Tibial nerve (tissue), 4 donors: ENCODE results near the gene CAPN8.

Experiments
- EP300 ChIP-seq, 2 donors: sonication (generic); formaldehyde crosslinking; IDR thresholded peaks; one replicate each; pipeline ENCODE4 v1.6.1; 2017; ENCODE audit warnings: antibody characterized with exemption in 2 of 2, mild to moderate bottlenecking in 1 of 2
- POLR2A ChIP-seq, 2 donors: fragments of 450-650 bp; IDR thresholded peaks; one replicate each; pipeline ENCODE4 v1.6.1; 2017; ENCODE audit warnings: antibody characterized with exemption in 2 of 2, mild to moderate bottlenecking in 2 of 2, moderate library complexity in 2 of 2
- TF ChIP-seq, protein P1 (sequence below), 5 experiments: fragments of 200-600 bp in 3 of 5; fragments of 450-650 bp in 2 of 5; sonication (generic) in 3 of 5; IDR thresholded peaks; one replicate each; pipeline ENCODE4 v1.5.1; 2016 to 2019; ENCODE audit warnings: antibody characterized with exemption in 5 of 5, mild to moderate bottlenecking in 3 of 5, moderate library complexity in 2 of 5

DNA sequence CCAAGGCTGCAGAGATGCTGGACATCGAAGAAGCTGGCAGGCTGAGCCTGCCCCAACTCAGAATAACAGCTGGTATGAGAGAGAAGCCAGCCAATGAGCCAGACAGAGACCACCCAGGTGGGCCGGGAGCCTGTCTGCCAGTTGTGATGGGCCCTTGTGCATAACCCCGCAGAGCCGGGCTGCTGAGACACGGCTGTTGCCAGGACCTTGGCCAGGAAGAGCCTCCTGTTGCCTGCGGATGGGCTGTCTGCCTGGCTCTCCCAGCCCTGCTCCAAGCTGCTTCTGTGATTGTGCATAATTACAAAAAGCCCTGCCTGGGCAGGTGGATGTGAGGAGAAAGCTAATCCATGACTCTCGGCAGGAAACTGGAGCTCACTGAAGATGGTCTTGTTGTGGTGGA, 126.5 kb downstream of the CAPN8 start:
- TF ChIP-seq, protein P1, sequence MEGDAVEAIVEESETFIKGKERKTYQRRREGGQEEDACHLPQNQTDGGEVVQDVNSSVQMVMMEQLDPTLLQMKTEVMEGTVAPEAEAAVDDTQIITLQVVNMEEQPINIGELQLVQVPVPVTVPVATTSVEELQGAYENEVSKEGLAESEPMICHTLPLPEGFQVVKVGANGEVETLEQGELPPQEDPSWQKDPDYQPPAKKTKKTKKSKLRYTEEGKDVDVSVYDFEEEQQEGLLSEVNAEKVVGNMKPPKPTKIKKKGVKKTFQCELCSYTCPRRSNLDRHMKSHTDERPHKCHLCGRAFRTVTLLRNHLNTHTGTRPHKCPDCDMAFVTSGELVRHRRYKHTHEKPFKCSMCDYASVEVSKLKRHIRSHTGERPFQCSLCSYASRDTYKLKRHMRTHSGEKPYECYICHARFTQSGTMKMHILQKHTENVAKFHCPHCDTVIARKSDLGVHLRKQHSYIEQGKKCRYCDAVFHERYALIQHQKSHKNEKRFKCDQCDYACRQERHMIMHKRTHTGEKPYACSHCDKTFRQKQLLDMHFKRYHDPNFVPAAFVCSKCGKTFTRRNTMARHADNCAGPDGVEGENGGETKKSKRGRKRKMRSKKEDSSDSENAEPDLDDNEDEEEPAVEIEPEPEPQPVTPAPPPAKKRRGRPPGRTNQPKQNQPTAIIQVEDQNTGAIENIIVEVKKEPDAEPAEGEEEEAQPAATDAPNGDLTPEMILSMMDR (IDR thresholded peaks at IDR 0.05), result no peak
- TF ChIP-seq POLR2A (IDR thresholded peaks at IDR 0.05) (no peak), EP300 (IDR thresholded peaks at IDR 0.05) (no peak)
